GM12878 (cell line): ENCODE results near the gene STK17A. TPM values are rescaled to one million over a fixed set of nuclear protein-coding genes. Genes with fewer than 3 reads are reported as not detected.

Experiments
- ATAC-seq: fragments of 200-7000 bp; cut with Tn5 transposase; 3 replicates; pipeline ENCODE4 v1.9.1; 2020; ENCODE audit warnings: mild to moderate bottlenecking, moderate library complexity
- BruUV-seq: library from RNA; stranded (reverse); fragments of 400-500 nt; replicated peaks from 2 replicates; lab custom pipeline; 2021; lab: Mats Ljungman, UMichigan
- CTCF ChIA-PET: fragments of 300-600 bp; sonication (Branson Sonifier 250); formaldehyde crosslinking; extraction: SDS; loops from one replicate; lab custom pipeline; 2021; ENCODE audit warnings: inconsistent platforms; lab: Yijun Ruan, JAX
- POLR2A ChIA-PET: fragments of 350-600 bp; formaldehyde crosslinking; extraction: SDS; loops from one replicate; lab custom pipeline; 2021; ENCODE audit warnings: inconsistent platforms; lab: Charles Lee
- RAD21 ChIA-PET: fragments of 300-600 bp; sonication (Branson Sonifier 250); formaldehyde crosslinking; loops from one replicate; lab custom pipeline; 2023; ENCODE audit warnings: antibody characterized with exemption; ENCODE audit not compliant: unreplicated experiment; lab: Charles Lee
- SMC1A ChIA-PET: fragments of 300-600 bp; sonication (Branson Sonifier 250); formaldehyde crosslinking; loops from one replicate; lab custom pipeline; 2023; ENCODE audit not compliant: unreplicated experiment, uncharacterized antibody; lab: Charles Lee
- DNase-seq: peaks from one replicate; pipeline ENCODE4 v3.0.0-alpha.2; 2011; ENCODE audit warnings: low read depth, low spot score
- FAIRE-seq: peaks from 3 replicates; lab custom pipeline; 2011; peaks lifted over from hg19 to GRCh38; lab: Jason Lieb, UNC
- H2AFZ ChIP-seq: 2 replicates; pipeline ENCODE4 v1.6.0; 2011; ENCODE audit warnings: low read depth, low read length, control low read depth; ENCODE audit not compliant: control insufficient read depth
- H3K27ac ChIP-seq: 2 replicates; pipeline ENCODE4 v1.5.1; 2011; ENCODE audit warnings: control low read depth; ENCODE audit not compliant: control insufficient read depth, insufficient read depth
- H3K27me3 ChIP-seq, 2 experiments: replicated peaks in 1 of 2; 2 replicates each; pipeline versions ENCODE4 v1.6.0 to v1.6.1; 2011; ENCODE audit warnings: low read length in 1 of 2; ENCODE audit not compliant: control insufficient read depth in 2 of 2, insufficient read depth in 2 of 2
- H3K36me3 ChIP-seq, 2 experiments: 2 replicates each; pipeline ENCODE4 v1.5.1; 2011; ENCODE audit warnings: low read length in 1 of 2; ENCODE audit not compliant: control insufficient read depth in 2 of 2, insufficient read depth in 2 of 2
- H3K4me1 ChIP-seq: 2 replicates; pipeline ENCODE4 v1.6.1; 2011; ENCODE audit warnings: mild to moderate bottlenecking, low read length, moderate library complexity, mixed read lengths; ENCODE audit not compliant: control insufficient read depth, insufficient read depth
- H3K4me2 ChIP-seq: 2 replicates; pipeline ENCODE4 v1.6.0; 2011; ENCODE audit warnings: control low read depth; ENCODE audit not compliant: control insufficient read depth, insufficient read depth
- H3K4me3 ChIP-seq: fragments of 200-600 bp; sonication (generic); 2 replicates; pipeline ENCODE4 v1.5.1; 2016
- H3K79me2 ChIP-seq: 2 replicates; pipeline ENCODE4 v1.6.0; 2011; ENCODE audit warnings: low read length; ENCODE audit not compliant: control insufficient read depth, insufficient read depth
- H3K9ac ChIP-seq: 2 replicates; pipeline ENCODE4 v1.8.0; 2011; ENCODE audit warnings: low read length, control low read depth, mixed read lengths; ENCODE audit not compliant: control insufficient read depth, insufficient read depth
- H3K9me3 ChIP-seq: replicated peaks from 3 replicates; pipeline ENCODE4 v1.5.1; 2011; ENCODE audit warnings: mild to moderate bottlenecking, low read length; ENCODE audit not compliant: control insufficient read depth, insufficient read depth
- H4K20me1 ChIP-seq: 2 replicates; pipeline ENCODE4 v1.6.0; 2011; ENCODE audit not compliant: control insufficient read depth, insufficient read depth
- BCL11A ChIP-seq: IDR thresholded peaks from 2 replicates; pipeline ENCODE4 v1.6.1; 2011; ENCODE audit warnings: low read depth, low read length
- CREB1 ChIP-seq: IDR thresholded peaks from 2 replicates; pipeline ENCODE4 v1.6.1; 2012; ENCODE audit warnings: low read depth, mild to moderate bottlenecking, inconsistent platforms
- EED ChIP-seq: sonication (generic); IDR thresholded peaks from 2 replicates; pipeline ENCODE4 v1.6.1; 2016; ENCODE audit warnings: antibody characterized with exemption, low read depth
- ETV6 ChIP-seq, 2 experiments: fragments of 450-650 bp in 1 of 2; IDR thresholded peaks in 1 of 2; conservative IDR thresholded peaks in 1 of 2; 2 replicates each; pipeline ENCODE4 v1.6.1; 2014; ENCODE audit warnings: antibody characterized with exemption in 1 of 2, borderline replicate concordance in 1 of 2, low read depth in 1 of 2, mild to moderate bottlenecking in 1 of 2, moderate library complexity in 1 of 2
- FOXM1 ChIP-seq: IDR thresholded peaks from 2 replicates; pipeline ENCODE4 v1.6.1; 2012; ENCODE audit warnings: low read depth, mild to moderate bottlenecking, inconsistent platforms, low read length, moderate library complexity
- HDGF ChIP-seq: fragments of 450-650 bp; IDR thresholded peaks from 2 replicates; pipeline ENCODE4 v1.6.1; 2016; ENCODE audit warnings: antibody characterized with exemption
- JUNB ChIP-seq: IDR thresholded peaks from 2 replicates; pipeline ENCODE4 v1.6.1; 2016; ENCODE audit warnings: antibody characterized with exemption, mild to moderate bottlenecking
- NBN ChIP-seq: fragments of 450-650 bp; IDR thresholded peaks from 2 replicates; pipeline ENCODE4 v1.6.1; 2016
- PAX5 ChIP-seq: IDR thresholded peaks from 2 replicates; pipeline ENCODE4 v1.6.1; 2011; ENCODE audit warnings: low read depth, low read length, borderline replicate concordance
- PAX8 ChIP-seq: fragments of 450-650 bp; IDR thresholded peaks from 2 replicates; pipeline ENCODE4 v1.6.1; 2017; ENCODE audit warnings: mild to moderate bottlenecking, moderate library complexity
- RUNX3 ChIP-seq: IDR thresholded peaks from 2 replicates; pipeline ENCODE4 v1.6.1; 2012; ENCODE audit warnings: low read length, inconsistent platforms
- SRF ChIP-seq, 2 experiments: IDR thresholded peaks; 2 replicates each; pipeline ENCODE4 v1.6.1; 2011; ENCODE audit warnings: low read depth in 2 of 2, low read length in 2 of 2, mild to moderate bottlenecking in 1 of 2, moderate library complexity in 1 of 2
- USF1 ChIP-seq: IDR thresholded peaks from 2 replicates; pipeline ENCODE4 v1.6.1; 2011; ENCODE audit warnings: borderline replicate concordance, low read depth, mild to moderate bottlenecking, moderate library complexity, mixed read lengths, low read length; ENCODE audit not compliant: insufficient read depth; ENCODE audit errors: extremely low read length
- ZNF217 ChIP-seq: fragments of 450-650 bp; IDR thresholded peaks from 2 replicates; pipeline ENCODE4 v1.6.1; 2017; ENCODE audit warnings: antibody characterized with exemption, mild to moderate bottlenecking
- WGBS: methylation state at CpG from one replicate; pipeline ENCODE4 v1.1.6; 2016; ENCODE audit warnings: low lambda C conversion rate; ENCODE audit not compliant: insufficient replicate concordance, insufficient coverage; ENCODE audit errors: missing lambda C conversion rate; 5-methylcytosine and 5-hydroxymethylcytosine counted together
- in situ Hi-C: fragments of 300-500 bp; cut with MboI; formaldehyde crosslinking; loops from 9 replicates; pipeline ENCODE4 v1.14.3; 2018; ENCODE audit warnings: mixed read lengths
- intact Hi-C: fragments of 100-400 bp; cut with micrococcal nuclease; formaldehyde crosslinking; loops from one replicate; pipeline ENCODE4 v1.14.2; 2022; ENCODE audit not compliant: unreplicated experiment
- polyA plus RNA-seq, 11 experiments: library from polyadenylated mRNA; depleted of rRNA in 4 of 11; unstranded in 6 of 11; stranded (reverse) in 5 of 11; fragments of >200 nt; fragmentation: Nextera tagmentation in 4 of 11; fragmentation: Illumina TruSeq in 1 of 11; extraction: Ambion mirVana in 4 of 11; extraction: Trizol in 1 of 11; gene quantifications; 1 replicate in 1 of 11; 2 replicates in 10 of 11; pipeline versions ENCODE4 v1.2.1 to v1.2.3, GENCODE V29; 2011 to 2016; ENCODE audit warnings: inconsistent platforms in 2 of 11, missing spikeins in 2 of 11, low read depth in 1 of 11
- total RNA-seq, 4 experiments: library from RNA; depleted of rRNA in 3 of 4; stranded (reverse); fragments of >200 nt in 3 of 4; fragmentation: Illumina TruSeq in 1 of 4; extraction: Trizol in 1 of 4; gene quantifications; 2 replicates each; pipeline versions ENCODE4 v1.2.1 to v1.2.3, GENCODE V29; 2013 to 2021
- TF ChIP-seq, protein P1 (sequence below): fragments of 450-650 bp; IDR thresholded peaks from 2 replicates; pipeline ENCODE4 v1.6.1; 2016; ENCODE audit warnings: mild to moderate bottlenecking
- TF ChIP-seq, protein P2 (sequence below): fragments of 450-650 bp; IDR thresholded peaks from 2 replicates; pipeline ENCODE4 v1.6.1; 2017; ENCODE audit warnings: antibody characterized with exemption, mild to moderate bottlenecking, moderate library complexity
- TF ChIP-seq, protein P3 (sequence below): IDR thresholded peaks from 2 replicates; pipeline ENCODE4 v1.6.1; 2011; ENCODE audit warnings: mild to moderate bottlenecking, low read depth, low read length, moderate library complexity; ENCODE audit not compliant: insufficient replicate concordance

STK17A gene
- total and polyA plus RNA-seq, 10 of the 15 experiments (the other 5 are each of a cell fraction or from before 2014, with no cell fraction given), result 18.5 to 91.6 (median 70.8) TPM

DNA sequence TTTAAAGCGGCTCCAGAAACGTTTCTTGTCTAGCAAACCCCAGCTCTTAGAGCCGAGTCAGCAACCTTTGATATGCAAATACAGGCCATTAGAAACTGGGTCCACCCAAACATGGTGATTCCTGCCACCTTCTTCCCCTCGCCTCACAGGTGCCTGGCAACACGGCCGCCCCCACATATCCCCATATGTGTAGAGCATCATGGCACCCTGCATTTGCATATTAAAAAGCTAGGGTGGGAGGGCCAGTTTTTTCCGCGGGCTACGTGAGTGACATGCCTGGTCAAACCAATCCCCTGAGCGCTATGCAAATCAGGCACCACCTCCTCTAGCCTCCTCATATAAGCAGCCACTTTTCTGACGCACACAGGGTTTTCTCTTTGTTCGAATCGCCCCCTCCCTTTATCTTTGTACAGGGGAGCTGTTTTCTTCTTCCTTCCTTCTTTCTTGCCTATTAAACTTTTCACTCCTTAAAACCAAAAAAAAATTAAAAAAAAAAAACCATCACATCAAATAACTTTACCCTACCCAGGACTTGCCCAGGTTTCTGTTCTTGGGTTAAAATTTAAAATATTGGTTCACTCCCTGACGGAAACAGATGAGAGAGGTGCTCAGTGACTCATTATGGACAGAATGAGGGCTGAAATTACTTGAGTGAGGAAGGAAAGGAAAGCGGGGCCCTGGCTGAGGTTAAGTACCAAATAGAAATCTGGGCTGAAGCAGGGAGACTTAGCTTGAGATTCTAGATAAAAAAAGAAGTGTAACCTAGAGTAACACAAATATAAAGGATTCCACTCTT, 86.6 kb downstream of the STK17A start:
- DNase-seq (no peak), ATAC-seq (peak; percentile 21; the same call in 2 of the 3 replicates), FAIRE-seq (no peak)
- H3K27ac ChIP-seq, result 0 out of 2 replicates have a peak overlapping the region, but pooled peaks have one; percentile 4
- H4K20me1 ChIP-seq, result no peaks in the 10 kb centered on the region
- no peaks in the 10 kb centered on the region for H3K27me3 ChIP-seq
- RAD21 ChIA-PET, result interaction anchor here (1.1 kb wide), 1 partner anchor 30 kb away, joined by 3 read pairs; no protein-coding TSS in a partner anchor
- TSS peak; percentile 13 for BruUV-seq
- H3K4me3 ChIP-seq, result no peak overlapping the region
- 42% methylated on average over 15 of the region's 15 CpGs for WGBS
- H3K79me2 ChIP-seq, result peaks cover 71% of the 10 kb centered on the region
- H3K4me1 ChIP-seq, result peaks cover 12% of the 10 kb centered on the region
- SMC1A ChIA-PET, result interaction anchor here (0.7 to 1.3 kb wide), 3 partner anchors 9 to 30 kb away, joined by 3 to 4 read pairs (median 3); no protein-coding TSS in a partner anchor
- intact Hi-C loops (no loop called here), in situ Hi-C loops (no loop called here)
- no peak overlapping the region for H2AFZ ChIP-seq
- POLR2A ChIA-PET, result interaction anchor here (0.6 to 1.2 kb wide), 5 partner anchors 10 to 189 kb away, joined by 3 to 5 read pairs (median 3); no protein-coding TSS in a partner anchor
- CTCF ChIA-PET, result no interaction called here
- peaks cover 37% of the 10 kb centered on the region for H3K9me3 ChIP-seq
- H3K4me2 ChIP-seq, result no peak overlapping the region; the same call in 1 of the 2 replicates
- H3K36me3 ChIP-seq, result peaks cover 2 to 4% of the 10 kb centered on the region in 2 experiments; a peak in 3 of 4 replicates
- no peak overlapping the region for H3K9ac ChIP-seq
- TF ChIP-seq SRF (IDR thresholded peaks at IDR 0.05; ENCODE audit: low read depth in 2 of 2, low read length in 2 of 2) (peak; percentile 33 to 73; a peak in 2 of 4 replicates), BCL11A (no peak), JUNB (peak; percentile 65), RUNX3 (peak; percentile 35; the same call in 1 of the 2 replicates), NBN (no peak), PAX5 (no peak), FOXM1 (no peak), ETV6 (conservative IDR thresholded peaks at IDR 0.05 in 1 of 2, IDR thresholded peaks at IDR 0.05 in 1 of 2; ENCODE audit: borderline replicate concordance in 1 of 2, low read depth in 1 of 2) (0 out of 4 replicates have a peak, but pooled peaks of 1 of the 2 experiments have one; percentile 51), PAX8 (no peak), EED (0 out of 2 replicates have a peak, but pooled peaks have one; percentile 21), ZNF217 (no peak), USF1 (no peak), CREB1 (peak; percentile 21; the same call in 1 of the 2 replicates), HDGF (no peak)
- TF ChIP-seq, protein P1, sequence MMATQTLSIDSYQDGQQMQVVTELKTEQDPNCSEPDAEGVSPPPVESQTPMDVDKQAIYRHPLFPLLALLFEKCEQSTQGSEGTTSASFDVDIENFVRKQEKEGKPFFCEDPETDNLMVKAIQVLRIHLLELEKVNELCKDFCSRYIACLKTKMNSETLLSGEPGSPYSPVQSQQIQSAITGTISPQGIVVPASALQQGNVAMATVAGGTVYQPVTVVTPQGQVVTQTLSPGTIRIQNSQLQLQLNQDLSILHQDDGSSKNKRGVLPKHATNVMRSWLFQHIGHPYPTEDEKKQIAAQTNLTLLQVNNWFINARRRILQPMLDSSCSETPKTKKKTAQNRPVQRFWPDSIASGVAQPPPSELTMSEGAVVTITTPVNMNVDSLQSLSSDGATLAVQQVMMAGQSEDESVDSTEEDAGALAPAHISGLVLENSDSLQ, result peak; percentile 52
- TF ChIP-seq, protein P2, sequence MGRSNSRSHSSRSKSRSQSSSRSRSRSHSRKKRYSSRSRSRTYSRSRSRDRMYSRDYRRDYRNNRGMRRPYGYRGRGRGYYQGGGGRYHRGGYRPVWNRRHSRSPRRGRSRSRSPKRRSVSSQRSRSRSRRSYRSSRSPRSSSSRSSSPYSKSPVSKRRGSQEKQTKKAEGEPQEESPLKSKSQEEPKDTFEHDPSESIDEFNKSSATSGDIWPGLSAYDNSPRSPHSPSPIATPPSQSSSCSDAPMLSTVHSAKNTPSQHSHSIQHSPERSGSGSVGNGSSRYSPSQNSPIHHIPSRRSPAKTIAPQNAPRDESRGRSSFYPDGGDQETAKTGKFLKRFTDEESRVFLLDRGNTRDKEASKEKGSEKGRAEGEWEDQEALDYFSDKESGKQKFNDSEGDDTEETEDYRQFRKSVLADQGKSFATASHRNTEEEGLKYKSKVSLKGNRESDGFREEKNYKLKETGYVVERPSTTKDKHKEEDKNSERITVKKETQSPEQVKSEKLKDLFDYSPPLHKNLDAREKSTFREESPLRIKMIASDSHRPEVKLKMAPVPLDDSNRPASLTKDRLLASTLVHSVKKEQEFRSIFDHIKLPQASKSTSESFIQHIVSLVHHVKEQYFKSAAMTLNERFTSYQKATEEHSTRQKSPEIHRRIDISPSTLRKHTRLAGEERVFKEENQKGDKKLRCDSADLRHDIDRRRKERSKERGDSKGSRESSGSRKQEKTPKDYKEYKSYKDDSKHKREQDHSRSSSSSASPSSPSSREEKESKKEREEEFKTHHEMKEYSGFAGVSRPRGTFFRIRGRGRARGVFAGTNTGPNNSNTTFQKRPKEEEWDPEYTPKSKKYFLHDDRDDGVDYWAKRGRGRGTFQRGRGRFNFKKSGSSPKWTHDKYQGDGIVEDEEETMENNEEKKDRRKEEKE, result no peak
- TF ChIP-seq, protein P3, sequence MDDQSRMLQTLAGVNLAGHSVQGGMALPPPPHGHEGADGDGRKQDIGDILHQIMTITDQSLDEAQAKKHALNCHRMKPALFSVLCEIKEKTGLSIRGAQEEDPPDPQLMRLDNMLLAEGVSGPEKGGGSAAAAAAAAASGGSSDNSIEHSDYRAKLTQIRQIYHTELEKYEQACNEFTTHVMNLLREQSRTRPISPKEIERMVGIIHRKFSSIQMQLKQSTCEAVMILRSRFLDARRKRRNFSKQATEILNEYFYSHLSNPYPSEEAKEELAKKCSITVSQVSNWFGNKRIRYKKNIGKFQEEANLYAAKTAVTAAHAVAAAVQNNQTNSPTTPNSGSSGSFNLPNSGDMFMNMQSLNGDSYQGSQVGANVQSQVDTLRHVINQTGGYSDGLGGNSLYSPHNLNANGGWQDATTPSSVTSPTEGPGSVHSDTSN, result no peak
